Esophagus (tissue), 2 donors: ENCODE data around the gene PLXNA1. TPM values are rescaled to one million over a fixed set of nuclear protein-coding genes. Genes with fewer than 3 reads are reported as not detected.

Source experiments
- H3K27ac ChIP-seq, 2 donors: one replicate each; pipeline ENCODE4 v1.5.1; 2013; ENCODE audit warnings: low read depth in 2 of 2, mild to moderate bottlenecking in 2 of 2, inconsistent platforms in 1 of 2, low read length in 1 of 2, moderate library complexity in 1 of 2
- H3K27me3 ChIP-seq, 2 donors: one replicate each; pipeline ENCODE4 v1.6.1; 2013; ENCODE audit warnings: low read length in 2 of 2, control low read depth in 1 of 2, mild to moderate bottlenecking in 1 of 2; ENCODE audit not compliant: insufficient read depth in 2 of 2, control insufficient read depth in 1 of 2
- H3K36me3 ChIP-seq, 2 donors: one replicate each; pipeline ENCODE4 v1.6.1; 2013; ENCODE audit warnings: low read length in 1 of 2; ENCODE audit not compliant: control insufficient read depth in 2 of 2, insufficient read depth in 2 of 2
- H3K4me1 ChIP-seq, 2 donors: one replicate each; pipeline ENCODE4 v1.6.1; 2013; ENCODE audit warnings: low read length in 1 of 2; ENCODE audit not compliant: control insufficient read depth in 2 of 2, insufficient read depth in 2 of 2
- H3K4me3 ChIP-seq, 2 donors: one replicate each; pipeline ENCODE4 v1.5.1; 2013; ENCODE audit warnings: low read length in 2 of 2, mild to moderate bottlenecking in 2 of 2, low read depth in 1 of 2, moderate library complexity in 1 of 2
- H3K9me3 ChIP-seq, 2 donors: one replicate each; pipeline ENCODE4 v1.6.1; 2013; ENCODE audit warnings: mild to moderate bottlenecking in 2 of 2, low read depth in 1 of 2, low read length in 1 of 2, moderate library complexity in 1 of 2; ENCODE audit not compliant: control insufficient read depth in 2 of 2, insufficient read depth in 1 of 2
- WGBS, 2 donors: extraction: QIAGEN DNeasy Blood & Tissue Kit; methylation state at CpG; one replicate each; pipeline ENCODE4 v1.1.7; 2013; 5-methylcytosine and 5-hydroxymethylcytosine counted together
- polyA plus RNA-seq, 2 donors: library from polyadenylated mRNA; stranded (reverse); fragments of 200-250 nt; gene quantifications; one replicate each; pipeline ENCODE4 v1.2.3, GENCODE V29; 2013
- donor health status: healthy with polysubstance abuse.
- donor health status: Bipolar disorder and iron deficiency.

Gene PLXNA1
- polyA plus RNA-seq, 2 donors, result 7.9 to 13.6 TPM

DNA sequence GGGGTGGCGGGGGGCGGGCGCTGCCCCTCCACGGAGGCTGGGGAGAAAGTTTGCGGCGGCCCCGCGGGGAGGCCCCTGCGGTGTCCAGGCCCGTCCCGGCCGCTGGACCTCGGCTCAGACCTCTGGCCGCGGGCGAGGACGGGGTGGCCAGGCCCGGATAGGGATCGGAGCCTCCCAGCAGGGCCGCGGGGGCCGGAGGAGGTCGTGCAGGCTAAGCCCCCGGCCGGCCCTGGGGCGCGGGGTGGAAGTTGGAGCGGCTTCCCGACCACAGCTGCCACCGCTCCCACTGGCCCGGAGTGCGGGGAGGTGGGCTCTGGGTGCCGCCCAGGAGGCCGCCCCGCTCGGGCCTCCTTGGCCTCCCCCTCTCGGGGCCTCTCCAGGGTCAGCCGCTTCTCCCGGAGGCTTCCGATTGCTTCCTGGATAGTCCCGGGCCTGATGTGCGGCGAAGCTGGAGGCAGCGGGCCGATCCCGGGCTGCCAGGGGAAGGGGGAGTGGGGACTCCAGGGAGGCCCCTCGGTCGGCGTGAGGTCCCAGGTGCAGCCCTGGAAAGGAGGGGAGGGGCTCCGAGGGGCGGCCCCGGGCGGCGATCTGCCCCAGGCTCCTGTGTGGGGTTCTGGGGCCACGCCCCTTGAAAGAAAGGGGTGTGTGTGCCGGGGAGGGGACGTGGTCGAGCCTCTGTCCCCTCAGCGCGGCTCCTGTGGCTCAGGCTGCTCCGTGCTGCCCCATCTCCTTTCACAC, 907 bp downstream of the PLXNA1 start:
- H3K27me3 ChIP-seq, result no peaks in the 10 kb centered on the region
- peak overlapping the region; percentile 72 to 79 for H3K4me3 ChIP-seq
- H3K36me3 ChIP-seq, result peaks cover 0 to 3% of the 10 kb centered on the region in 2 donors
- 1 to 2% methylated on average over 47 to 61 of the region's 61 CpGs for WGBS, 2 donors
- H3K4me1 ChIP-seq, result peaks cover 15 to 26% of the 10 kb centered on the region in 2 donors
- no peaks in the 10 kb centered on the region for H3K9me3 ChIP-seq
- H3K27ac ChIP-seq, result peak overlapping the region in 1 of 2 donors; percentile 11

DNA sequence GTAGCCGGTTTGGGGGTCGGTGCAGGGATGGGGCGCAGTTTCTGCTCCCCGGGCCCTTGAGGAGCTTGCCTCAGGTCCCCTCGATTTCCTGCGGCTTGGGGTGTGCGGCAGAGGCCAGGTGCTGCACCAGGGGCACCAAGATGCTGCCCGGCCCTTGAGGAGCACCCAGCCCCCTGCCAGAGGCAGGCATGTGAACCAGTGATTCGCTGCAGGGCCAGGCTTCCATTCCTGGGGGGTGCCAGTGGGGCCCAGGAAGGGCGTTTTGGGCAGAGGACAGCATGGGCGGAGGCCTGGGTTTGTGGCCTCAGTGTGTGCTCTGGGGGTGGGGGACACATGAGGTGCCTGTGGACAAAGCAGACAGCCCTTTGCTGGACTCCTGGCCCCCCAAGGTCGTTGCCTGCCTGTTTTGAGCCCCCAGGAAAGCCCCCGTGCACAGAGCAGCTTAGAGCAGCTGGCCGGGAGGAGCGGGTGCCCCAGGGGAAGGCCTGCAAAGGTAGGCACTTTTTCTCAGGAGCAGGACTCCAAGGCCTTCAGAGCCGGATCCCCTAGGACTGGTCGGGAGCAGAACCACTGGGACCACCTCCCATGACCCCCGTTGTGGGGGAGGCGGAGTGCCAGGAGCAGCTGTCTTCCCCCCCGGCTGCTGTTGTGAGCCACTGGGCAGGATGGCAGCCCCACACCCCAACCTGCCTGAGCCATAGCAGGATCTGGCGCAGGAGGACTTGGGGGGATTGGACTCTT, 1.6 kb downstream of the PLXNA1 start:
- H3K9me3 ChIP-seq, result no peaks in the 10 kb centered on the region
- 48 to 54% methylated on average over 21 of the region's 21 CpGs for WGBS, 2 donors
- peak overlapping the region; percentile 72 to 79 for H3K4me3 ChIP-seq
- H3K27ac ChIP-seq, result no peak overlapping the region
- H3K36me3 ChIP-seq, result peaks cover 0 to 9% of the 10 kb centered on the region in 2 donors
- H3K4me1 ChIP-seq, result peaks cover 15 to 26% of the 10 kb centered on the region in 2 donors
- H3K27me3 ChIP-seq, result no peaks in the 10 kb centered on the region

DNA sequence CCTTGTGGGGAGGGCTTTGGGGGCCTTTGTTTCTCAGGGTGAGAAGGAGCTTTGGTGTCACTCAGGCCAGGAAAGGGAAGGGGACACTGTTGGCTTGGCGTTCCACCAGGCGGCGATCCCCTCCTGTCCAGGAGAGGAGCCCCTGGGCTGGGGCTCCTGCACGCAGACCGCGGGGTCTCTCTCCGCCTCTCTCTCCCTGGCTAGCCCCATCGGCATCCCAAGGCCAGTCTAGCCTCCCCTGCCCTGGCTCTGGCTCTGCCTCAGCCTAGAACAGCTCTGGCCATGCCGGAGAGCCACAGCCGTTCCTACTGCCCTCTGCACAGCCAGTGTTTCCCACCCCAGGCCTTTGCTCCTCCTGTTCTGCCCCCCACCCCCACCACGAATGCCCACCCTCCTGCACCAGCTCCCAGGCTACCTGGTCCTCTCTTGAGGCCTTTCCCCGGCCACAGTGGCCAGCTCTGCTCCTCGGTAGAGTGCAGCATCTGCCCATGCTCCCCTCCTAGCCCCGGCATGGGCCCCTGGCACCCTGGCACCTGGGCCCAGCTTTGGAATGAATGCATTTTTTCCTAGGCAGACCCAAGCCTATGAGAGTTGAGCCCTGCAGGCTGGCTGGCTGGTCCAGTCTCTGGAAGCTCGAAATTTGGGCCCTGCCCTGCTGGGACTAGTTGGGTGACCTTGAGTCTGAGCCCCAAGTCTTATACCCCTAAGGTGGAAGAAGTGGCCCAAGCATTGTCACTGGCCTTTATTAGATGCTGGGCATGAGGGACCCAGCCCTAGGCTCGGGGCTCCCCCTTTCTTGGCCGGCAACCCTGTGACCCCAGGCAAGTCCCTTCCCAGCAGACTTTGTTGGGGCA, 2.4 kb downstream of the PLXNA1 start:
- Histone ChIP-seq H3K9me3 (no peaks in the 10 kb centered on the region), H3K4me3 (no peak overlapping the region), H3K27ac (no peak overlapping the region), H3K4me1 (peaks cover 15 to 26% of the 10 kb centered on the region in 2 donors), H3K27me3 (no peaks in the 10 kb centered on the region), H3K36me3 (peaks cover 0 to 17% of the 10 kb centered on the region in 2 donors)
- WGBS, 2 donors, result 79 to 81% methylated on average over 17 of the region's 17 CpGs

DNA sequence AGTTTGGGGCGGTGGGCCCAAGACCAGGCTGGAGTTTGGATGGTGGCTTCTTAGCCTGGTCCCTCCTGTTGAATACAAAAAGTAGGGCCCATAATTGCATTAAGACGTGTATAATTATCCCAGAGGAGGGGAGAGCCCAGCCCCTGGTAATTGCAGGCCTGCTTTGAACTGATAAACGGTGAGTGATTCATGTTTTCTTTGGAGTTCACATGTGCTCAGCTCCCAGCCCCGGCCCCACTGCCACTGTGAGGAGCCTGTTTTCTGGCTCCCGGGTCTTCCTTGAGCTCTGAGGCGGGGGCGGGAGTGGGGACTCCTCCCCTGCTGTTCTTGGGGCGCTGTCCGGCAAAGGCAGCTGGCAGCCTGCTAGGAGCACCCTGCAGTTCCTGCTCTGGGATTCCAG, 3.1 kb downstream of the PLXNA1 start:
- Histone ChIP-seq H3K27ac (no peak overlapping the region), H3K4me3 (no peak overlapping the region), H3K9me3 (no peaks in the 10 kb centered on the region), H3K27me3 (no peaks in the 10 kb centered on the region), H3K36me3 (peaks cover under 1 to 20% of the 10 kb centered on the region in 2 donors), H3K4me1 (peaks cover 15 to 26% of the 10 kb centered on the region in 2 donors)
- 51 to 57% methylated on average over 9 of the region's 9 CpGs for WGBS, 2 donors

DNA sequence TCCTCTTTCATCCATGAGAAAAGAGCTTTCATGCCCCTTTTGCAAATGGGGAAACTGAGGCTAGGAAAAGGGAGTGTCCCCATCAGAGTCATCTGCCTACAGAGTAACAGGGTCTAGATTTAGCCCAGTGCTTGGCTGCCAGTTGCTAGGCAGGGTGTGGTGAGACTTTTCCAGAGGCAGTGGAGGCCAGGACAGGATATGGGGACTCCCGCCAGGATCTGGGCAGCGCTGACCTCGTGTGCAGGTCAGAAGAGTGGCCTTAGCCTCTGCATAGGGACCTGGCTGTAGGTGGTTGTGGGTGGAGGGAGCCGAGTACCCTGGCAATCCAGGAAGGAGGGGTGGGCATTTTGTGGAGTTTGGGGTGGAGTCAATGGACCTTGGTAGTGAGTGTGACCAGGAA, 4.2 kb downstream of the PLXNA1 start:
- H3K4me1 ChIP-seq, result peaks cover 15 to 24% of the 10 kb centered on the region in 2 donors
- peaks cover 3 to 28% of the 10 kb centered on the region in 2 donors for H3K36me3 ChIP-seq
- 63 to 68% methylated on average over 4 of the region's 4 CpGs for whole genome bisulfite sequencing, 2 donors
- no peak overlapping the region for H3K4me3 ChIP-seq
- no peak overlapping the region for H3K27ac ChIP-seq
- H3K27me3 ChIP-seq, result no peaks in the 10 kb centered on the region
- H3K9me3 ChIP-seq, result no peaks in the 10 kb centered on the region

DNA sequence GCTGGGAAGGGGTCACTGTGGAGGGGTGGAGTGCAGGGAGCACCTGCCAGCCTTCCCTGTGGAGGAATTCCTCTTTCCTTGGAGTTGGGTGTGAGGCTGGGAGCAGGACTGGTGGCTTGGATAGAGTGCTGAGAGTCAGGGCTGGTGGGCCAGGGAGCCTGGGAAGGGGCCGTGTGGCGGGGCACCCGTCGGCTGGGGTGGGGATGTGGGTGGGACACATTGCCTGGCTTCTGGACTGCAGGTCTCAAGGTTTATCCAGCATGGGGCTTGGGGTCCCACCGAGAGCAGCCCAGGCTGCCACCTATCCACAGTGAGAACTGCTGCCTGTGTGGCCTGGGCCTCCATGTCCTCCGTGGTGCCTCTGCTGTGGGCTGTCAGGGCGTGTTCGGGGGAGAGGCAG, 4.7 kb downstream of the PLXNA1 start:
- no peaks in the 10 kb centered on the region for H3K9me3 ChIP-seq
- WGBS, 2 donors, result 79 to 86% methylated on average over 8 of the region's 8 CpGs
- no peaks in the 10 kb centered on the region for H3K27me3 ChIP-seq
- peaks cover 3 to 28% of the 10 kb centered on the region in 2 donors for H3K36me3 ChIP-seq
- no peak overlapping the region for H3K27ac ChIP-seq
- no peak overlapping the region for H3K4me3 ChIP-seq
- H3K4me1 ChIP-seq, result peaks cover 15 to 19% of the 10 kb centered on the region in 2 donors

DNA sequence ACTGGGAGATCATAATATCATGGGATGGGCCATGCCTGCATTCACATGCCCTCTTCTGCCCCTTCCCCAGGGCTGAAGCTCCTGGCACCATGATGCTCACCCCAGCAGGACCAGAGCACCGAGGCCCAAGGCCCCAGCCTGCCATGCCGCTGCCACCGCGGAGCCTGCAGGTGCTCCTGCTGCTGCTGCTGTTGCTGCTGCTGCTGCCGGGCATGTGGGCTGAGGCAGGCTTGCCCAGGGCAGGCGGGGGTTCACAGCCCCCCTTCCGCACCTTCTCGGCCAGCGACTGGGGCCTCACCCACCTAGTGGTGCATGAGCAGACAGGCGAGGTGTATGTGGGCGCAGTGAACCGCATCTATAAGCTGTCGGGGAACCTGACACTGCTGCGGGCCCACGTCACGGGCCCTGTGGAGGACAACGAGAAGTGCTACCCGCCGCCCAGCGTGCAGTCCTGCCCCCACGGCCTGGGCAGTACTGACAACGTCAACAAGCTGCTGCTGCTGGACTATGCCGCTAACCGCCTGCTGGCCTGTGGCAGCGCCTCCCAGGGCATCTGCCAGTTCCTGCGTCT, 5.6 kb downstream of the PLXNA1 start:
- no peaks in the 10 kb centered on the region for H3K9me3 ChIP-seq
- H3K27ac ChIP-seq, result no peak overlapping the region
- no peak overlapping the region for H3K4me3 ChIP-seq
- 89 to 91% methylated on average over 26 of the region's 26 CpGs for WGBS, 2 donors
- H3K36me3 ChIP-seq, result peaks cover 3 to 28% of the 10 kb centered on the region in 2 donors
- no peaks in the 10 kb centered on the region for H3K27me3 ChIP-seq
- H3K4me1 ChIP-seq, result peaks cover 15 to 22% of the 10 kb centered on the region in 2 donors

DNA sequence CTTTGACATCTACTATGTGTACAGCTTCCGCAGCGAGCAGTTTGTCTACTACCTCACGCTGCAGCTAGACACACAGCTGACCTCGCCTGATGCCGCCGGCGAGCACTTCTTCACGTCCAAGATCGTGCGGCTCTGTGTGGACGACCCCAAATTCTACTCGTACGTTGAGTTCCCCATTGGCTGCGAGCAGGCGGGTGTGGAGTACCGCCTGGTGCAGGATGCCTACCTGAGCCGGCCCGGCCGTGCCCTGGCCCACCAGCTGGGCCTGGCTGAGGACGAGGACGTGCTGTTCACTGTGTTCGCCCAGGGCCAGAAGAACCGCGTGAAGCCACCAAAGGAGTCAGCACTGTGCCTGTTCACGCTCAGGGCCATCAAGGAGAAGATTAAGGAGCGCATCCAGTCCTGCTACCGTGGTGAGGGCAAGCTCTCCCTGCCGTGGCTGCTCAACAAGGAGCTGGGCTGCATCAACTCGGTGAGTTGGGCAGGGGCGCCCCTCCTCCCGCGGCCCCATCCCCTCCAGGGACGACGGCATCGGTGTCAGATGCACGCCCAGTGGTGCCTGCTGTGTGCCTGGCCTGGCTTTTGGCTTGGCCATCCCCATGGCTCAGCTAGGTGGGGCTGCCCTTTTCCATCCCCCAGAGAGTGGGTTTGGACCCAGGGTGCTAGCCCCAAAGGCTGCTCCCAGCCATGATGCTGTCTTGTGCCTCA, 6.6 kb downstream of the PLXNA1 start:
- WGBS, 2 donors, result 89 to 91% methylated on average over 36 of the region's 36 CpGs
- H3K4me3 ChIP-seq, result no peak overlapping the region
- no peaks in the 10 kb centered on the region for H3K9me3 ChIP-seq
- H3K27ac ChIP-seq, result no peak overlapping the region
- no peaks in the 10 kb centered on the region for H3K27me3 ChIP-seq
- H3K36me3 ChIP-seq, result peaks cover 3 to 28% of the 10 kb centered on the region in 2 donors
- peaks cover 17 to 24% of the 10 kb centered on the region in 2 donors for H3K4me1 ChIP-seq
